Natural killer cell (primary cell): ENCODE measurements around the gene DGCR2. TPM values are rescaled to one million over a fixed set of nuclear protein-coding genes. Genes with fewer than 3 reads are reported as not detected.
A peak's percentile ranks its signal among the peaks of the same experiment; 100 is the strongest.

Experiments used
- ATAC-seq, 3 donors: fragments of 150-1000 bp in 2 of 3; fragments of 200-7000 bp in 1 of 3; cut with Tn5 transposase; 1 replicate in 1 of 3; 2 replicates in 2 of 3; pipeline ENCODE4 v1.10.0; 2021; ENCODE audit warnings: mild to moderate bottlenecking in 2 of 3, moderate library complexity in 2 of 3
- DNase-seq, 2 donors: peaks; one replicate each; pipeline versions ENCODE4 v3.0.0 to v3.0.0-alpha.2; 2013 to 2021; ENCODE audit warnings: mixed read lengths in 1 of 2
- H3K27ac ChIP-seq: one replicate; pipeline ENCODE4 v1.5.1; 2013; ENCODE audit warnings: mild to moderate bottlenecking, low read length
- H3K27me3 ChIP-seq: one replicate; pipeline ENCODE4 v1.6.1; 2013; ENCODE audit warnings: low read length; ENCODE audit not compliant: control insufficient read depth, insufficient read depth
- H3K36me3 ChIP-seq: one replicate; pipeline ENCODE4 v1.6.1; 2013; ENCODE audit warnings: low read length; ENCODE audit not compliant: control insufficient read depth, insufficient read depth
- H3K4me1 ChIP-seq: one replicate; pipeline ENCODE4 v1.6.1; 2013; ENCODE audit warnings: low read length; ENCODE audit not compliant: control insufficient read depth, insufficient read depth
- H3K4me3 ChIP-seq: one replicate; pipeline ENCODE4 v1.5.1; 2013; ENCODE audit warnings: low read length
- H3K9me3 ChIP-seq: one replicate; pipeline ENCODE4 v1.6.1; 2013; ENCODE audit warnings: low read length; ENCODE audit not compliant: control insufficient read depth, insufficient read depth
- H3K27ac Mint-ChIP-seq, 2 donors: one replicate each; pipeline ENCODE4 v1.8.0; 2022; ENCODE audit warnings: mild to moderate bottlenecking in 2 of 2, mixed read lengths in 2 of 2, moderate library complexity in 1 of 2
- H3K27me3 Mint-ChIP-seq, 2 donors: one replicate each; pipeline ENCODE4 v1.8.0; 2022; ENCODE audit warnings: low read depth in 2 of 2, mixed read lengths in 2 of 2
- H3K36me3 Mint-ChIP-seq: one replicate; pipeline ENCODE4 v1.8.0; 2022; ENCODE audit warnings: mixed read lengths
- H3K4me1 Mint-ChIP-seq, 2 donors: one replicate each; pipeline ENCODE4 v1.8.0; 2022; ENCODE audit warnings: mixed read lengths in 2 of 2
- H3K4me3 Mint-ChIP-seq: one replicate; pipeline ENCODE4 v1.8.0; 2022; ENCODE audit warnings: mild to moderate bottlenecking, moderate library complexity, mixed read lengths
- H3K9me3 Mint-ChIP-seq, 2 donors: one replicate each; pipeline ENCODE4 v1.8.0; 2022; ENCODE audit warnings: mixed read lengths in 2 of 2
- CTCF ChIP-seq: fragments of 200-600 bp; IDR thresholded peaks from one replicate; pipeline ENCODE4 v1.8.0; 2022; ENCODE audit warnings: antibody characterized with exemption
- WGBS: methylation state at CpG from one replicate; pipeline ENCODE4 v1.1.7; 2013; ENCODE audit warnings: missing lambda C conversion rate; ENCODE audit not compliant: insufficient coverage; 5-methylcytosine and 5-hydroxymethylcytosine counted together
- intact Hi-C: fragments of 100-400 bp; cut with micrococcal nuclease; formaldehyde crosslinking; loops from one replicate; pipeline ENCODE4 v1.14.2; 2022
- total RNA-seq, 4 donors: library from RNA; stranded (reverse); fragments of 120-200 nt in 1 of 4; gene quantifications; one replicate each; pipeline versions ENCODE4 v1.2.3 to v1.2.4, GENCODE V29; 2013 to 2022

DGCR2 gene
- total RNA-seq, 3 donors from 2014 or later (not counting 1 experiment from before 2014, with no cell fraction given) = 27.5 to 44.1 (median 41.3) TPM

- no peak overlapping the region for H3K4me3 Mint-ChIP-seq
- intact Hi-C loops = no loop called here
- H3K36me3 ChIP-seq = peaks cover 3% of the 10 kb centered on the region
- DNase-seq = no peak
- no peak for ATAC-seq
- H3K36me3 Mint-ChIP-seq = no peaks in the 10 kb centered on the region
- H3K9me3 ChIP-seq = no peaks in the 10 kb centered on the region
- no peak overlapping the region for H3K4me3 ChIP-seq
- peaks cover 17 to 40% of the 10 kb centered on the region in 2 donors for H3K4me1 Mint-ChIP-seq
- H3K27ac ChIP-seq = no peak overlapping the region
- TF ChIP-seq CTCF = no peak
- H3K4me1 ChIP-seq = no peaks in the 10 kb centered on the region
- H3K27me3 Mint-ChIP-seq = no peaks in the 10 kb centered on the region
- H3K27ac Mint-ChIP-seq = peak overlapping the region in 1 of 2 donors; percentile 79
- WGBS = 92% methylated on average over 3 of the region's 3 CpGs
- no peaks in the 10 kb centered on the region for H3K27me3 ChIP-seq
- no peaks in the 10 kb centered on the region for H3K9me3 Mint-ChIP-seq
These were observed 24.7 kb downstream of the DGCR2 start for GRCh38 chr22:19097518-19097917.

GRCh38 chr22:19096555-19096954, 25.7 kb downstream of the DGCR2 start:
- Mint-ChIP-seq H3K27me3 (no peaks in the 10 kb centered on the region), H3K4me3 (no peak overlapping the region), H3K36me3 (no peaks in the 10 kb centered on the region)

GRCh38 chr22:19094393-19094997, 27.7 kb downstream of the DGCR2 start:
- 100% methylated on average over 2 of the region's 4 CpGs for WGBS
- H3K27ac ChIP-seq = no peak overlapping the region
- H3K4me3 ChIP-seq = no peak overlapping the region
- H3K4me1 Mint-ChIP-seq = peaks cover 23 to 38% of the 10 kb centered on the region in 2 donors
- intact Hi-C loops = no loop called here
- DNase-seq (no peak), ATAC-seq (no peak)
- no peaks in the 10 kb centered on the region for H3K9me3 ChIP-seq
- no peak for TF ChIP-seq CTCF
- H3K4me3 Mint-ChIP-seq = no peak overlapping the region
- no peak overlapping the region for H3K27ac Mint-ChIP-seq
- H3K9me3 Mint-ChIP-seq = no peaks in the 10 kb centered on the region
- no peaks in the 10 kb centered on the region for H3K27me3 Mint-ChIP-seq
- H3K36me3 Mint-ChIP-seq = no peaks in the 10 kb centered on the region
- H3K27me3 ChIP-seq = no peaks in the 10 kb centered on the region
- peaks cover 3% of the 10 kb centered on the region for H3K36me3 ChIP-seq
- no peaks in the 10 kb centered on the region for H3K4me1 ChIP-seq

More at GRCh38 chr22:19096555-19096954, 25.7 kb downstream of the DGCR2 start:
- Histone ChIP-seq H3K27ac (no peak overlapping the region), H3K9me3 (no peaks in the 10 kb centered on the region), H3K27me3 (no peaks in the 10 kb centered on the region), H3K4me3 (no peak overlapping the region), H3K36me3 (peaks cover 3% of the 10 kb centered on the region), H3K4me1 (no peaks in the 10 kb centered on the region)
- Mint-ChIP-seq H3K9me3 (no peaks in the 10 kb centered on the region), H3K27ac (peak overlapping the region; percentile 17 to 79), H3K4me1 (peaks cover 12 to 35% of the 10 kb centered on the region in 2 donors)
- 100% methylated on average over 1 of the region's 1 CpG for WGBS
- intact Hi-C loops = no loop called here
- ATAC-seq (no peak), DNase-seq (no peak)
- no peak for TF ChIP-seq CTCF

GRCh38 chr22:19092725-19093124, 29.5 kb downstream of the DGCR2 start:
- Histone ChIP-seq H3K27me3 (no peaks in the 10 kb centered on the region), H3K9me3 (no peaks in the 10 kb centered on the region), H3K27ac (no peak overlapping the region), H3K36me3 (peaks cover 18% of the 10 kb centered on the region), H3K4me3 (no peak overlapping the region), H3K4me1 (no peaks in the 10 kb centered on the region)
- no peak for TF ChIP-seq CTCF
- Mint-ChIP-seq H3K9me3 (no peaks in the 10 kb centered on the region), H3K36me3 (no peaks in the 10 kb centered on the region), H3K27me3 (no peaks in the 10 kb centered on the region), H3K4me1 (peaks cover 30 to 40% of the 10 kb centered on the region in 2 donors), H3K4me3 (no peak overlapping the region), H3K27ac (peak overlapping the region in 1 of 2 donors; percentile 22)
- WGBS = 89% methylated on average over 4 of the region's 4 CpGs
- intact Hi-C loops = no loop called here
- DNase-seq (no peak), ATAC-seq (no peak)
